ENCODE measurements around the gene PTPN4.

The PTPN4 gene

GRCh38 chr2:119734047-119734446 lies 25.7 kb upstream of the PTPN4 start:
- DNase-seq (ENCODE audit: low spot score) = no peak

- DNase-seq (ENCODE audit: low spot score) = no peak
Measured at GRCh38 chr2:119735565-119735964, 24.2 kb upstream of the PTPN4 start.

- DNase-seq (ENCODE audit: low spot score) = no peak
Measured at GRCh38 chr2:119736021-119736420, 23.7 kb upstream of the PTPN4 start.

- no peak for DNase-seq (ENCODE audit: low spot score)
Measured at GRCh38 chr2:119739580-119740255, 20.0 kb upstream of the PTPN4 start.

- DNase-seq (ENCODE audit: low spot score) = no peak
Measured at GRCh38 chr2:119741001-119741400, 18.7 kb upstream of the PTPN4 start.

- no peak for DNase-seq (ENCODE audit: low spot score)
Measured at GRCh38 chr2:119741868-119742267, 17.9 kb upstream of the PTPN4 start.

- peak; percentile 72 for DNase-seq (ENCODE audit: low spot score)
Measured at GRCh38 chr2:119744335-119744939, 15.3 kb upstream of the PTPN4 start.

- no peak for DNase-seq (ENCODE audit: low spot score)
Measured at GRCh38 chr2:119745566-119745965, 14.2 kb upstream of the PTPN4 start.

- peak; percentile 10 for DNase-seq (ENCODE audit: low spot score)
Measured at GRCh38 chr2:119746836-119747686, 12.7 kb upstream of the PTPN4 start.

- no peak for DNase-seq (ENCODE audit: low spot score)
Measured at GRCh38 chr2:119748135-119748534, 11.6 kb upstream of the PTPN4 start.

- no peak for DNase-seq (ENCODE audit: low spot score)
Measured at GRCh38 chr2:119749477-119750012, 10.2 kb upstream of the PTPN4 start.

GRCh38 chr2:119751706-119752105 lies 8.0 kb upstream of the PTPN4 start:
- no peak for DNase-seq (ENCODE audit: low spot score)

- peak; percentile 54 for DNase-seq (ENCODE audit: low spot score)
Measured at GRCh38 chr2:119753041-119753929, 6.4 kb upstream of the PTPN4 start.

GRCh38 chr2:119753930-119754321 lies 5.8 kb upstream of the PTPN4 start:
- DNase-seq (ENCODE audit: low spot score) = no peak

GRCh38 chr2:119755906-119756305 lies 3.8 kb upstream of the PTPN4 start:
- no peak for DNase-seq (ENCODE audit: low spot score)

GRCh38 chr2:119756837-119757236 lies 2.9 kb upstream of the PTPN4 start:
- no peak for DNase-seq (ENCODE audit: low spot score)

- DNase-seq (ENCODE audit: low spot score) = no peak
Measured at GRCh38 chr2:119758881-119759450, 756 bp upstream of the PTPN4 start.

- DNase-seq (ENCODE audit: low spot score) = peak; percentile 25
Measured at GRCh38 chr2:119760237-119760955, 674 bp downstream of the PTPN4 start.

GRCh38 chr2:119760956-119761275 lies 1.2 kb downstream of the PTPN4 start:
- DNase-seq (ENCODE audit: low spot score) = peak; percentile 10

- DNase-seq (ENCODE audit: low spot score) = no peak
Measured at GRCh38 chr2:119764832-119765231, 5.1 kb downstream of the PTPN4 start.

Measured in LoVo (cell line).